Stimulated activated naive CD8-positive, alpha-beta T cell treated with anti-CD3 and anti-CD28 coated beads, Interleukin-15, Interleukin-2, amounts not matched to agents 100 ng/mL and 50 ng/mL, for 24 hours (primary cell): ENCODE data around the gene E2F2.

Source experiments
- H3K27ac Mint-ChIP-seq: one replicate; pipeline ENCODE4 v1.8.0; 2021; ENCODE audit warnings: mild to moderate bottlenecking, mixed read lengths
- H3K27me3 Mint-ChIP-seq: one replicate; pipeline ENCODE4 v1.8.0; 2021; ENCODE audit warnings: mixed read lengths
- H3K36me3 Mint-ChIP-seq: one replicate; pipeline ENCODE4 v1.8.0; 2021; ENCODE audit warnings: low read depth, mixed read lengths
- H3K4me1 Mint-ChIP-seq: one replicate; pipeline ENCODE4 v1.8.0; 2021; ENCODE audit warnings: low read depth, mixed read lengths
- H3K4me3 Mint-ChIP-seq: one replicate; pipeline ENCODE4 v1.8.0; 2021; ENCODE audit warnings: mild to moderate bottlenecking, mixed read lengths
- H3K9me3 Mint-ChIP-seq: one replicate; pipeline ENCODE4 v1.8.0; 2021; ENCODE audit warnings: mixed read lengths

Gene E2F2

GRCh38 chr1:23567996-23568607, 37.1 kb upstream of the E2F2 start:
- H3K27me3 Mint-ChIP-seq = peaks cover 32% of the 10 kb centered on the region
- peaks cover 19% of the 10 kb centered on the region for H3K4me1 Mint-ChIP-seq
- no peaks in the 10 kb centered on the region for H3K36me3 Mint-ChIP-seq
- H3K27ac Mint-ChIP-seq = peak overlapping the region; percentile 97
- H3K4me3 Mint-ChIP-seq = peak overlapping the region; percentile 90
- H3K9me3 Mint-ChIP-seq = no peaks in the 10 kb centered on the region

DNA sequence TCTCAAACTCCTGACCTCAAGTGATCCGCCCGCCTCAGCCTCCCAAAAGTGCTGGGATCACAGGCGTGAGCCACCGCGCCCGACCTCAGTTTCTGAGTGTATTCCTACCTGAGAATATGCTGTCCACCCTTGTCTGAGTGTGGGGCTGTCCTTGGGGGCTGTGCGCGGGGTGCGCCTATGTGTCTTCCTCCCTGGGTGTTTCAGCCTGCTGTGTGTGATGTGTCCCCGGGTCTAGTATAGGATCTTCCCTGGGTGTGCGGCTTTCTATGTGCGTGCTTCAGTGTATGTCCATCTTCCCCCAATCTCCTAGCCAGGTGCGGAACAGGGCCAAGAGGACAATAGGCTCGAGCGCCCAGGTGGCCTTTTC, 36.6 kb upstream of the E2F2 start:
- Mint-ChIP-seq H3K36me3 (no peaks in the 10 kb centered on the region), H3K9me3 (no peaks in the 10 kb centered on the region), H3K27me3 (peaks cover 32% of the 10 kb centered on the region), H3K27ac (peak overlapping the region; percentile 78), H3K4me1 (peaks cover 23% of the 10 kb centered on the region), H3K4me3 (peak overlapping the region; percentile 66)

GRCh38 chr1:23566304-23566703, 35.3 kb upstream of the E2F2 start:
- Mint-ChIP-seq H3K27me3 (peaks cover 32% of the 10 kb centered on the region), H3K4me3 (peak overlapping the region; percentile 32), H3K27ac (peak overlapping the region; percentile 14), H3K36me3 (no peaks in the 10 kb centered on the region), H3K9me3 (no peaks in the 10 kb centered on the region), H3K4me1 (peaks cover 36% of the 10 kb centered on the region)

GRCh38 chr1:23565776-23566175, 34.7 kb upstream of the E2F2 start:
- Mint-ChIP-seq H3K36me3 (no peaks in the 10 kb centered on the region), H3K4me1 (peaks cover 41% of the 10 kb centered on the region), H3K4me3 (no peak overlapping the region), H3K9me3 (no peaks in the 10 kb centered on the region), H3K27ac (no peak overlapping the region), H3K27me3 (peaks cover 37% of the 10 kb centered on the region)

- H3K4me1 Mint-ChIP-seq = peaks cover 52% of the 10 kb centered on the region
- no peaks in the 10 kb centered on the region for H3K9me3 Mint-ChIP-seq
- no peak overlapping the region for H3K4me3 Mint-ChIP-seq
- H3K27me3 Mint-ChIP-seq = peaks cover 34% of the 10 kb centered on the region
- no peak overlapping the region for H3K27ac Mint-ChIP-seq
- no peaks in the 10 kb centered on the region for H3K36me3 Mint-ChIP-seq
Observed at GRCh38 chr1:23564529-23565122, 33.6 kb upstream of the E2F2 start.

DNA sequence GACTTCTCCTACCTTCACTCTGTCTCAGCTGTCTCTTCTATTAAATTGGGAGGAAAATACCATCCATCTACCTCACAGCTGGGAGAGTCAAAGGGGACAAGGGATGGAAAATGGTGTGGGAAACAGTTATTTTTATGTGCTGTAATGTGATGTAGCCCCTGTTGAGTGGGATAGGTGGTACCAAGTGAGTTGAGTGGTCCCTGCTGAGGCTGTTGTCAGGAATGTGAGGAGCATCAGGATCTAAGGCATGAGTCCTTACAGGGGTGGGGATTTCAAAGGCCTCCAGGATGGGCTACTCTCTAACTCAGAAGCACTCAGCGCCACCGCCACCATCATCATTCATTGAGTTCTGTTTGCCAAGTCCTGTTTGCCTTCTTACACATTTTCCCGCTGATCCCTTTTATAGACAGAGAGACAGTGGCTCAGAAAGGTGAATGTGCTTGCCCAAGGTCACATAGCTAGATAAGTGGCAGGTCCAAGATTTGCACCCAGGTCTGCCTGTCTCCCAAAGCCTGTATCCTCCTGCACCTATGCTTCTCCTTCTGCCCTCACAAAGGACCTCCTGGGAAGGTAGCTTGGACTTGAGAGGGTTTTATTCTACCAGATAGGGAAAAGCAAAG, 32.8 kb upstream of the E2F2 start:
- no peak overlapping the region for H3K4me3 Mint-ChIP-seq
- peaks cover under 1% of the 10 kb centered on the region for H3K36me3 Mint-ChIP-seq
- no peaks in the 10 kb centered on the region for H3K9me3 Mint-ChIP-seq
- peaks cover 27% of the 10 kb centered on the region for H3K27me3 Mint-ChIP-seq
- no peak overlapping the region for H3K27ac Mint-ChIP-seq
- H3K4me1 Mint-ChIP-seq = peaks cover 56% of the 10 kb centered on the region

DNA sequence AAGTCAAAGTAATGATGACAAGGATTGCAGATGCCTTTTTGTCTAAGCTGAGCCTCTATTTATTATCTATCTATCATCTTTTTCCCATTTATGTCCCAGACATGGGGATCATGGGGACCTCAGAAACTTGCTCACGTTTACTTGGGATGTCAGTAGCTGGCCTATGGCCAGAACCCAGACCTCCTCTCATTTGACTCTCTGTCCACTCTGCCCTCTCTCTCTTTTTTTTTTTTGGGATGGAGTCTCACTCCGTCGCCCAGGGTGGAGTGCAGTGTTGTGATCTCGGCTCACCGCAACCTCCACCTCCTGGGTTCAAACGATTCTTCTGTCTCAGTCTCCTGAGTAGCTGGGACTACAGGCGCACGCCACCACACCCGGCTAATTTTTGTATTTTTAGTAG, 32.0 kb upstream of the E2F2 start:
- Mint-ChIP-seq H3K4me3 (no peak overlapping the region), H3K27me3 (peaks cover 21% of the 10 kb centered on the region)

DNA sequence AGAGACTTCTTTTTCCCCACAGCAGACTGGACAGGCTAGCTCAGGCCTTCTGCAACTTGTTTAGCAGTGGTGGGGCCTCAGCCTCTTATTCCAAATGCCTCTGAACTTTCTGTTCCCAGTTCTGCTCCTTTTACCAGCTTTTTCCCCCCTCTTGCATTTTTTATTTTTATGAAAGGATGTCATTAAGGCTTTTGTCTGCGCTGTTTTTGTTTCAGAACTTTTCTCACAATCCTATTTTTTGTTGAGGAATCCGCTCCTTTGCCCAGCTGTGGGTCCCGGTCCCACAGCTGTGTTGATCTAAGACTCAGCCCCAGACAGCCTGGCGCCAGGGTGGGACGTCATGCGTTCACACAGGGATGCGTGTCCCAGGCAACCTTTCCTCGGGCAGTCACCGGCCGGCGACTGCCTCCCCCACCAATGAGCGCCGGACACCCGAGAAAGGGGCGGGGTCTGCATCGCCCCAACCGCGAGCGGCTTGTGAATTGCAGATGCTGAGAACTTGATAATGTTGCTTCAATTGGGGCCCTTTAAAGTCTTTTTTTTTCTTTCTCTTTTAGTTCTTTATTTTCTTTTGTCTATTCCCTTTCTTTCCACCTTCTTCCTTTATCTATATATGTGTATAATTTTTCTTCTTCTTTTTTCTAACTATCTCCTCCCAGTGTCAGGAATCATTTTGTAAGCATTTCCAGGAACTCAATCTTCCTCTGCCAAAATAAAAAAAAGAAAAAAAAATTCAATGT, 31.3 kb upstream of the E2F2 start:
- Mint-ChIP-seq H3K4me3 (peak overlapping the region; percentile 30), H3K36me3 (peaks cover 13% of the 10 kb centered on the region), H3K9me3 (no peaks in the 10 kb centered on the region), H3K4me1 (peaks cover 60% of the 10 kb centered on the region), H3K27ac (no peak overlapping the region), H3K27me3 (peaks cover 21% of the 10 kb centered on the region)

More for the DNA sequence above, 32.0 kb upstream of the E2F2 start:
- Mint-ChIP-seq H3K4me1 (peaks cover 53% of the 10 kb centered on the region), H3K36me3 (peaks cover 7% of the 10 kb centered on the region), H3K9me3 (no peaks in the 10 kb centered on the region), H3K27ac (peak overlapping the region; percentile 21)

DNA sequence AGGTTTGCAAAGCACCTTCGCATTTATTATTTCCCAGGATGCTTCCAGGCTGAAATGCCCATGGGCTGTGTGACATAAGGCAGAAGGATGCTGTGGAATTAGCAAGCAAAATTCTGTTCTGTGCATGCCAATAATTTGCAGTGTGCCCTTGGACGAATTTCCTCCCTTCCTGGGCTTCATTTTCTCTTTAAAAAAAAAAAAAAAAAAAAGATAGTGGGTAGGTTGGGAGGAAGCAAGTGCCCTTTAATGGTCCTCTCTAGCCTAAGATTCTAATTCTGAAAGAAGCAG, 30.7 kb upstream of the E2F2 start:
- Mint-ChIP-seq H3K27ac (no peak overlapping the region), H3K36me3 (peaks cover 19% of the 10 kb centered on the region), H3K4me3 (no peak overlapping the region), H3K9me3 (no peaks in the 10 kb centered on the region), H3K4me1 (peaks cover 65% of the 10 kb centered on the region), H3K27me3 (peaks cover 18% of the 10 kb centered on the region)

GRCh38 chr1:23561076-23561812, 30.2 kb upstream of the E2F2 start:
- H3K27ac Mint-ChIP-seq = no peak overlapping the region
- no peak overlapping the region for H3K4me3 Mint-ChIP-seq
- peaks cover 68% of the 10 kb centered on the region for H3K4me1 Mint-ChIP-seq
- peaks cover 15% of the 10 kb centered on the region for H3K27me3 Mint-ChIP-seq
- H3K36me3 Mint-ChIP-seq = peaks cover 20% of the 10 kb centered on the region
- H3K9me3 Mint-ChIP-seq = no peaks in the 10 kb centered on the region

GRCh38 chr1:23559985-23560741, 29.1 kb upstream of the E2F2 start:
- Mint-ChIP-seq H3K4me3 (peak overlapping the region; percentile 85), H3K9me3 (no peaks in the 10 kb centered on the region), H3K36me3 (peaks cover 20% of the 10 kb centered on the region), H3K27me3 (peaks cover 12% of the 10 kb centered on the region), H3K4me1 (peaks cover 75% of the 10 kb centered on the region), H3K27ac (peak overlapping the region; percentile 47)

- Mint-ChIP-seq H3K4me3 (peak within 1 kb of the TSS; percentile 85), H3K36me3 (peaks cover 20% of the 10 kb centered on the region), H3K27me3 (peaks cover 12% of the 10 kb centered on the region), H3K27ac (peak within 1 kb of the TSS; percentile 89), H3K4me1 (peaks cover 79% of the 10 kb centered on the region), H3K9me3 (no peaks in the 10 kb centered on the region)
Observed at GRCh38 chr1:23559136-23559984, 28.3 kb upstream of the E2F2 start, which contains the start of gene ID3. Gene ID3 (minus strand): TSS chr1:23559501. CDS start chr1:23559426, 75 bp downstream.

GRCh38 chr1:23558872-23559135, 27.8 kb upstream of the E2F2 start:
- H3K4me1 Mint-ChIP-seq = peaks cover 83% of the 10 kb centered on the region
- peak overlapping the region; percentile 89 for H3K27ac Mint-ChIP-seq
- H3K27me3 Mint-ChIP-seq = peaks cover 12% of the 10 kb centered on the region
- H3K4me3 Mint-ChIP-seq = peak overlapping the region; percentile 85
- no peaks in the 10 kb centered on the region for H3K9me3 Mint-ChIP-seq
- H3K36me3 Mint-ChIP-seq = peaks cover 20% of the 10 kb centered on the region
